Neural cell (in vitro differentiated cells): ENCODE data around the gene CCL2. TPM values are rescaled to one million over a fixed set of nuclear protein-coding genes. Genes with fewer than 3 reads are reported as not detected.

Experiments
- H2AFZ ChIP-seq: fragments of 200-600, 300-800 bp; sonication (generic), shearing (Covaris generic); 2 replicates; pipeline ENCODE4 v1.6.0; 2014; ENCODE audit warnings: low read depth, mild to moderate bottlenecking, antibody characterized with exemption, low read length, moderate library complexity
- H3F3A ChIP-seq: fragments of 200-600 bp; shearing (Covaris generic); 2 replicates; pipeline ENCODE4 v1.6.1; 2016; ENCODE audit warnings: mild to moderate bottlenecking, moderate library complexity, mixed read lengths, antibody characterized with exemption, low read length; ENCODE audit not compliant: insufficient read depth, poor library complexity, severe bottlenecking
- H3K27ac ChIP-seq: fragments of 200-600, 300-800 bp; sonication (generic), shearing (Covaris generic); 2 replicates; pipeline ENCODE4 v1.5.1; 2014; ENCODE audit warnings: mild to moderate bottlenecking, low read length, moderate library complexity
- H3K27me3 ChIP-seq: fragments of 300-800, 200-600 bp; sonication (generic), shearing (Covaris generic); 2 replicates; pipeline ENCODE4 v1.6.0; 2014; ENCODE audit warnings: mild to moderate bottlenecking, low read depth, low read length, moderate library complexity; ENCODE audit not compliant: insufficient read depth
- H3K36me3 ChIP-seq: fragments of 300-800, 200-600 bp; sonication (generic), shearing (Covaris generic); 2 replicates; pipeline ENCODE4 v1.5.1; 2014; ENCODE audit warnings: mild to moderate bottlenecking, antibody characterized with exemption, low read length, moderate library complexity; ENCODE audit not compliant: insufficient read depth
- H3K4me2 ChIP-seq: fragments of 300-800, 200-600 bp; sonication (generic), shearing (Covaris generic); 2 replicates; pipeline ENCODE4 v1.6.0; 2014; ENCODE audit warnings: mild to moderate bottlenecking, low read length
- H3K4me3 ChIP-seq: fragments of 300-800, 200-600 bp; sonication (generic), shearing (Covaris generic); 2 replicates; pipeline ENCODE4 v1.5.1; 2014; ENCODE audit warnings: mild to moderate bottlenecking, low read length, moderate library complexity
- H3K79me2 ChIP-seq: fragments of 200-600 bp; shearing (Covaris generic); replicated peaks from 2 replicates; pipeline ENCODE4 v1.6.0; 2014; ENCODE audit warnings: mild to moderate bottlenecking, low read length, moderate library complexity; ENCODE audit not compliant: insufficient read depth
- H3K9ac ChIP-seq: fragments of 300-800, 200-600 bp; sonication (generic), shearing (Covaris generic); 2 replicates; pipeline ENCODE4 v1.6.1; 2016; ENCODE audit warnings: mild to moderate bottlenecking, low read length, mixed read lengths
- H3K9me2 ChIP-seq: fragments of 200-600 bp; shearing (Covaris generic); 2 replicates; pipeline ENCODE4 v1.6.1; 2016; ENCODE audit warnings: mild to moderate bottlenecking, low read length, mixed read lengths; ENCODE audit not compliant: insufficient read depth
- H3K9me3 ChIP-seq: fragments of 200-600, 300-800 bp; sonication (generic), shearing (Covaris generic); 2 replicates; pipeline ENCODE4 v1.6.1; 2016; ENCODE audit warnings: mild to moderate bottlenecking, mixed run types, low read length, moderate library complexity, mixed read lengths
- H4K20me1 ChIP-seq: fragments of 200-600 bp; shearing (Covaris generic); 2 replicates; pipeline ENCODE4 v1.6.1; 2016; ENCODE audit warnings: mild to moderate bottlenecking, mixed run types; ENCODE audit not compliant: insufficient read depth
- CTCF ChIP-seq: fragments of 450-650 bp; IDR thresholded peaks from 2 replicates; pipeline ENCODE4 v1.5.1; 2014; ENCODE audit warnings: antibody characterized with exemption, mild to moderate bottlenecking, moderate library complexity; ENCODE audit not compliant: poor library complexity, severe bottlenecking
- EP300 ChIP-seq: fragments of 450-650 bp; conservative IDR thresholded peaks from 2 replicates; pipeline ENCODE4 v1.6.1; 2014; ENCODE audit warnings: antibody characterized with exemption, mild to moderate bottlenecking, moderate library complexity; ENCODE audit not compliant: poor library complexity, severe bottlenecking
- EZH2 ChIP-seq: fragments of 200-600, 300-800 bp; shearing (Covaris generic), sonication (generic); IDR thresholded peaks from 2 replicates; pipeline ENCODE4 v1.6.1; 2014; ENCODE audit warnings: antibody characterized with exemption, low read length, borderline replicate concordance, mild to moderate bottlenecking; ENCODE audit not compliant: insufficient read depth, poor library complexity, severe bottlenecking
- MXI1 ChIP-seq: fragments of 450-650 bp; conservative IDR thresholded peaks from 2 replicates; pipeline ENCODE4 v1.6.1; 2014; ENCODE audit warnings: antibody characterized with exemption, mild to moderate bottlenecking; ENCODE audit not compliant: poor library complexity, severe bottlenecking
- POLR2AphosphoS5 ChIP-seq: IDR thresholded peaks from 2 replicates; pipeline ENCODE4 v1.6.1; 2012
- RAD21 ChIP-seq: fragments of 450-650 bp; conservative IDR thresholded peaks from 2 replicates; pipeline ENCODE4 v1.6.1; 2014; ENCODE audit warnings: antibody characterized with exemption, mild to moderate bottlenecking, moderate library complexity
- REST ChIP-seq: IDR thresholded peaks from 2 replicates; pipeline ENCODE4 v1.6.1; 2012; ENCODE audit warnings: borderline replicate concordance
- SMC3 ChIP-seq: fragments of 450-650 bp; conservative IDR thresholded peaks from 2 replicates; pipeline ENCODE4 v1.6.1; 2014; ENCODE audit warnings: antibody characterized with exemption, mild to moderate bottlenecking, moderate library complexity; ENCODE audit not compliant: poor library complexity
- TAF1 ChIP-seq: IDR thresholded peaks from 2 replicates; pipeline ENCODE4 v1.6.1; 2012; ENCODE audit warnings: low read depth
- polyA plus RNA-seq: library from polyadenylated mRNA; depleted of rRNA; stranded (reverse); fragments of >200 nt; gene quantifications from 2 replicates; pipeline ENCODE4 v1.2.3, GENCODE V29; 2014

Gene CCL2
- polyA plus RNA-seq, 1 donor from 2014 or later: 0.57 TPM

- Histone ChIP-seq H3K9ac (no peak overlapping the region), H3K27ac (no peak overlapping the region), H3K9me2 (no peaks in the 10 kb centered on the region), H4K20me1 (no peaks in the 10 kb centered on the region), H3K27me3 (no peaks in the 10 kb centered on the region), H3F3A (no peaks in the 10 kb centered on the region), H3K4me3 (no peak overlapping the region), H3K36me3 (no peaks in the 10 kb centered on the region), H3K9me3 (no peaks in the 10 kb centered on the region), H2AFZ (no peak overlapping the region), H3K79me2 (no peaks in the 10 kb centered on the region), H3K4me2 (no peak overlapping the region)
- no peak for TF ChIP-seq CTCF
- no peak for TF ChIP-seq SMC3
- no peak for TF ChIP-seq RAD21
- no peak for TF ChIP-seq POLR2AphosphoS5
- no peak for TF ChIP-seq TAF1
- no peak for TF ChIP-seq EZH2
- TF ChIP-seq EP300: no peak
- TF ChIP-seq REST: no peak
- no peak for TF ChIP-seq MXI1
Measured at GRCh38 chr17:34261568-34262337, 6.7 kb downstream of the CCL2 start.

GRCh38 chr17:34265711-34266110 lies 10.6 kb downstream of the CCL2 start:
- Histone ChIP-seq H3K4me2 (no peak overlapping the region), H3F3A (no peaks in the 10 kb centered on the region), H3K79me2 (no peaks in the 10 kb centered on the region), H3K27me3 (no peaks in the 10 kb centered on the region), H3K9me2 (no peaks in the 10 kb centered on the region), H3K9ac (no peak overlapping the region), H2AFZ (no peak overlapping the region), H4K20me1 (no peaks in the 10 kb centered on the region), H3K27ac (no peak overlapping the region), H3K4me3 (no peak overlapping the region), H3K36me3 (no peaks in the 10 kb centered on the region), H3K9me3 (no peaks in the 10 kb centered on the region)
- TF ChIP-seq RAD21 (no peak), MXI1 (no peak), EZH2 (no peak), CTCF (no peak), POLR2AphosphoS5 (no peak), EP300 (no peak), REST (no peak), TAF1 (no peak), SMC3 (no peak)
